KMS-11 (cell line): ENCODE measurements around the gene STARD8.
"Not testable (repeated sequence)": the region's sequence is repeated elsewhere in the genome, so short reads cannot be mapped to it uniquely, and the experiment has no call there.

Experiments
- H2AFZ ChIP-seq: fragments of 200-600 bp; sonication (generic); 2 replicates; pipeline ENCODE4 v1.6.1; 2016; ENCODE audit warnings: antibody characterized with exemption, mixed run types, low read depth
- H3K27ac ChIP-seq: fragments of 200-600 bp; sonication (generic); 2 replicates; pipeline ENCODE4 v1.6.1; 2016; ENCODE audit warnings: mild to moderate bottlenecking, mixed run types
- H3K27me3 ChIP-seq: fragments of 200-600 bp; sonication (generic); 2 replicates; pipeline ENCODE4 v1.6.1; 2017; ENCODE audit warnings: mild to moderate bottlenecking, low read depth, mixed run types, moderate library complexity; ENCODE audit not compliant: insufficient read depth
- H3K36me3 ChIP-seq: fragments of 200-600 bp; sonication (generic); 2 replicates; pipeline ENCODE4 v1.6.1; 2017; ENCODE audit warnings: mild to moderate bottlenecking, mixed run types; ENCODE audit not compliant: insufficient read depth
- H3K4me1 ChIP-seq: fragments of 200-600 bp; sonication (generic); 2 replicates; pipeline ENCODE4 v1.6.1; 2016; ENCODE audit warnings: mild to moderate bottlenecking, low read depth, mixed run types; ENCODE audit not compliant: poor library complexity, severe bottlenecking
- H3K4me2 ChIP-seq: fragments of 200-600 bp; sonication (generic); 2 replicates; pipeline ENCODE4 v1.7.0; 2016; ENCODE audit warnings: mild to moderate bottlenecking, mixed run types
- H3K4me3 ChIP-seq: fragments of 200-600 bp; sonication (generic); IDR thresholded peaks from 2 replicates; pipeline ENCODE4 v1.6.1; 2017; ENCODE audit warnings: low read depth, low read length, mixed read lengths; ENCODE audit not compliant: insufficient read depth
- H3K79me2 ChIP-seq: fragments of 200-600 bp; sonication (generic); 2 replicates; pipeline ENCODE4 v1.6.1; 2016; ENCODE audit warnings: low read depth, mixed run types; ENCODE audit not compliant: insufficient read depth
- H3K9ac ChIP-seq: fragments of 200-600 bp; sonication (generic); 2 replicates; pipeline ENCODE4 v1.6.1; 2016; ENCODE audit warnings: mild to moderate bottlenecking, mixed run types
- H4K20me1 ChIP-seq: fragments of 200-600 bp; sonication (generic); 2 replicates; pipeline ENCODE4 v1.6.1; 2016; ENCODE audit warnings: mild to moderate bottlenecking, mixed run types; ENCODE audit not compliant: insufficient read depth
- CTCF ChIP-seq: fragments of 200-600 bp; sonication (generic); conservative IDR thresholded peaks from 2 replicates; pipeline ENCODE4 v1.6.1; 2017; ENCODE audit warnings: low read depth, mild to moderate bottlenecking, antibody characterized with exemption, low read length, moderate library complexity, mixed read lengths

STARD8 gene

GRCh38 chrX:68728186-68728585 is 80.7 kb downstream of the STARD8 start:
- TF ChIP-seq CTCF = no peak
- Histone ChIP-seq H3K36me3 (no peaks in the 10 kb centered on the region), H3K4me3 (no peak overlapping the region), H3K79me2 (no peaks in the 10 kb centered on the region), H2AFZ (no peak overlapping the region), H3K27me3 (no peaks in the 10 kb centered on the region), H3K4me2 (no peak overlapping the region), H3K9ac (no peak overlapping the region), H3K4me1 (no peaks in the 10 kb centered on the region), H3K27ac (no peak overlapping the region), H4K20me1 (no peaks in the 10 kb centered on the region)

DNA sequence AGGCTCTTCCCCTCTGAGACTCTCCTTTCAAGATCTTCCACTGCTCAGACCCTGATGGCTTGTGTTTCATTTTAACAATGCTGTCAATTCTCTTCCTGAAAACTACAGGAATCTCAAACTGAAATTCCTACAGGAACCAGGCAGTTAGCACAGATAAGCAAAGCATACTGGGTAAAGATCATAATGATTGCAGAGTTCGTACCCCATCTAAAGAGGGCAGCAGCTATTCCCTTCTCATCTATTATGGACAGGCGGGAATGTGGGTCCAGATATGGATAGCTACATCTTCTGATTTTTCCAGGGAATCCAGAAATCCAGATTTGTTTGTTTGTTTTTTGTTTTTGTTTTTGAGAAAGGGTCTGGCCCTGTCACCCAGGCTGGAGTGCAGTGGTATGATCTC is 83.8 kb downstream of the STARD8 start:
- no peak overlapping the region for H2AFZ ChIP-seq
- H3K79me2 ChIP-seq = no peaks in the 10 kb centered on the region
- H3K9ac ChIP-seq = no peak overlapping the region
- H4K20me1 ChIP-seq = no peaks in the 10 kb centered on the region
- no peaks in the 10 kb centered on the region for H3K36me3 ChIP-seq
- TF ChIP-seq CTCF = no peak
- H3K4me2 ChIP-seq = no peak overlapping the region
- no peaks in the 10 kb centered on the region for H3K27me3 ChIP-seq
- no peak overlapping the region for H3K27ac ChIP-seq
- H3K4me3 ChIP-seq = no peak overlapping the region
- no peaks in the 10 kb centered on the region for H3K4me1 ChIP-seq

DNA sequence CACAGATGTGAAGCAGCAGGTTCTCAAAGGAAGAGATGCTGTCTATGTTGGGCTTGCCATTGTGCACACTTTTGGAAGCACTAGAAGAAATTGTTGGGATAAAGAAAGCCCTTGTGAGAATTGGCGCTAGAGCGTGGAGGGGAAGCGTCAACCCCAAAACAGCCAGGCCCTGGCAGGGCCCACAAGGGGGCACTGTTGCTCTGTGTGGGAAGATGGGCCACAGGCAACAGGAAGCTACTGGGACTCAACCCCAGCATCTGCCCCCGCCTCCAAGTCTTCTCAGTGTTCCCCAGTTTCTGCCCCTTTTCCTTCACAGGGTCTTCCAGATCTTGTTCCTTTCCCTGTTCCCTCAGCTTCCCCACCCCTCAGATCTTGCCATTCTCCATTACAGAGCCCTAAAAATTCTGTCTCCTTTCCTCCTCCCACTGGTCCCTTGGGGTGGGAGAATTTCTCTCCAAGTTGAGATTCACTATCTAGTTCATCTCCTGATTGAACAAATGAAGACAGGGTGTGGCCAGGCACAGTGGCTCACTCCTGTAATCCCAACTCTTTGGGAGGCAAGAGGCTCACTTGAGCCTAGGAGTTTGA is 85.5 kb downstream of the STARD8 start:
- Histone ChIP-seq H3K27me3 (no peaks in the 10 kb centered on the region), H2AFZ (no peak overlapping the region)

GRCh38 chrX:68735266-68735665 is 87.8 kb downstream of the STARD8 start:
- TF ChIP-seq CTCF = no peak
- no peaks in the 10 kb centered on the region for H3K79me2 ChIP-seq

More for the DNA sequence above, 85.5 kb downstream of the STARD8 start:
- Histone ChIP-seq H3K9ac (no peak overlapping the region), H4K20me1 (no peaks in the 10 kb centered on the region), H3K27ac (no peak overlapping the region), H3K4me2 (no peak overlapping the region), H3K4me1 (no peaks in the 10 kb centered on the region), H3K4me3 (no peak overlapping the region), H3K79me2 (no peaks in the 10 kb centered on the region), H3K36me3 (no peaks in the 10 kb centered on the region)
- peak; percentile 41; the same call in 1 of the 2 replicates for TF ChIP-seq CTCF

GRCh38 chrX:68741864-68742263 is 94.4 kb downstream of the STARD8 start:
- H3K4me3 ChIP-seq, H3K36me3 ChIP-seq, H4K20me1 ChIP-seq, H3K27ac ChIP-seq, H3K4me2 ChIP-seq, H3K9ac ChIP-seq, H3K4me1 ChIP-seq, H3K79me2 ChIP-seq, H3K27me3 ChIP-seq, H2AFZ ChIP-seq: not testable (repeated sequence)

More at GRCh38 chrX:68735266-68735665, 87.8 kb downstream of the STARD8 start:
- H3K36me3 ChIP-seq = no peaks in the 10 kb centered on the region
- H3K27ac ChIP-seq = no peak overlapping the region
- H3K27me3 ChIP-seq = no peaks in the 10 kb centered on the region
- H4K20me1 ChIP-seq = no peaks in the 10 kb centered on the region
- no peak overlapping the region for H2AFZ ChIP-seq
- no peak overlapping the region for H3K4me3 ChIP-seq
- no peaks in the 10 kb centered on the region for H3K4me1 ChIP-seq
- no peak overlapping the region for H3K9ac ChIP-seq
- H3K4me2 ChIP-seq = no peak overlapping the region
